Panc1 (cell line): ENCODE results near the gene SHC3.

ENCODE experiments used
- CTCF ChIP-seq: fragments of 450-650 bp; IDR thresholded peaks from 2 replicates; pipeline ENCODE4 v1.5.1; 2017; ENCODE audit warnings: mild to moderate bottlenecking
- POLR2AphosphoS5 ChIP-seq: IDR thresholded peaks from 2 replicates; pipeline ENCODE4 v1.6.1; 2012; ENCODE audit warnings: mild to moderate bottlenecking, low read depth, low read length, moderate library complexity
- REST ChIP-seq, 2 experiments: IDR thresholded peaks; 2 replicates each; pipeline ENCODE4 v1.6.1; 2011 to 2012; ENCODE audit warnings: low read depth in 2 of 2, control low read depth in 1 of 2, low read length in 1 of 2, mild to moderate bottlenecking in 1 of 2, moderate library complexity in 1 of 2; ENCODE audit not compliant: insufficient read depth in 1 of 2
- SIN3A ChIP-seq: IDR thresholded peaks from 2 replicates; pipeline ENCODE4 v1.6.1; 2012; ENCODE audit warnings: low read depth, mild to moderate bottlenecking, low read length, moderate library complexity, borderline replicate concordance; ENCODE audit not compliant: insufficient read depth
- TCF7L2 ChIP-seq: IDR thresholded peaks from 2 replicates; pipeline ENCODE4 v1.6.1; 2011; ENCODE audit warnings: mild to moderate bottlenecking, low read depth, low read length, inconsistent platforms

- TF ChIP-seq CTCF (no peak), REST (IDR thresholded peaks at IDR 0.05; ENCODE audit: insufficient read depth in 1 of 2, low read depth in 2 of 2, low read length in 1 of 2) (no peak), SIN3A (no peak), POLR2AphosphoS5 (no peak), TCF7L2 (no peak)
These were observed 131.8 kb downstream of the SHC3 start for GRCh38 chr9:89046832-89047231.
